IMR-90 (cell line): ENCODE data around the gene NUDT1.

Experiments
- CEBPB ChIP-seq: IDR thresholded peaks from 2 replicates; pipeline ENCODE4 v1.6.1; 2012; ENCODE audit warnings: low read depth, low read length, improper control_type of control experiment
- CTCF ChIP-seq: conservative IDR thresholded peaks from 2 replicates; pipeline ENCODE4 v1.5.1; 2012; ENCODE audit warnings: mild to moderate bottlenecking, low read depth, low read length, improper control_type of control experiment
- ELK1 ChIP-seq: fragments of 150-350 bp; IDR thresholded peaks from 2 replicates; pipeline ENCODE4 v1.6.1; 2016; ENCODE audit warnings: low read depth, mild to moderate bottlenecking, low read length, moderate library complexity, borderline replicate concordance
- FOS ChIP-seq: fragments of 150-350 bp; IDR thresholded peaks from 2 replicates; pipeline ENCODE4 v1.6.1; 2016; ENCODE audit warnings: low read depth, low read length
- MAFK ChIP-seq: IDR thresholded peaks from 2 replicates; pipeline ENCODE4 v1.6.1; 2012; ENCODE audit warnings: low read depth, low read length, improper control_type of control experiment
- MXI1 ChIP-seq: IDR thresholded peaks from 2 replicates; pipeline ENCODE4 v1.6.1; 2012; ENCODE audit warnings: low read depth, mild to moderate bottlenecking, low read length, moderate library complexity, borderline replicate concordance
- POLR2A ChIP-seq: IDR thresholded peaks from 2 replicates; pipeline ENCODE4 v1.6.1; 2012; ENCODE audit warnings: mild to moderate bottlenecking, low read depth, low read length
- RAD21 ChIP-seq: IDR thresholded peaks from 2 replicates; pipeline ENCODE4 v1.6.1; 2012; ENCODE audit warnings: low read length, improper control_type of control experiment
- RCOR1 ChIP-seq: IDR thresholded peaks from 2 replicates; pipeline ENCODE4 v1.6.1; 2012; ENCODE audit warnings: mild to moderate bottlenecking, low read length, improper control_type of control experiment; ENCODE audit not compliant: insufficient replicate concordance
- SMC3 ChIP-seq: fragments of 150-350 bp; IDR thresholded peaks from 2 replicates; pipeline ENCODE4 v1.6.1; 2016; ENCODE audit warnings: low read depth, mild to moderate bottlenecking, antibody characterized with exemption, low read length, moderate library complexity
- USF2 ChIP-seq: fragments of 150-350 bp; IDR thresholded peaks from 2 replicates; pipeline ENCODE4 v1.6.1; 2017; ENCODE audit warnings: mild to moderate bottlenecking, antibody characterized with exemption, low read length, low read depth

- TF ChIP-seq POLR2A, result no peak
- no peak for TF ChIP-seq CTCF
- no peak for TF ChIP-seq MAFK
- TF ChIP-seq CEBPB, result no peak
- TF ChIP-seq SMC3, result no peak
- TF ChIP-seq RCOR1, result no peak
- no peak for TF ChIP-seq FOS
- TF ChIP-seq MXI1, result no peak
- TF ChIP-seq RAD21, result no peak
- no peak for TF ChIP-seq USF2
- TF ChIP-seq ELK1, result no peak
Measured at GRCh38 chr7:2211926-2212325, 30.1 kb upstream of the NUDT1 start.
